Measurements from ENCODE around the gene CCDC170.

The CCDC170 gene

GRCh38 chr6:151618717-151619116 lies 124.9 kb downstream of the CCDC170 start:
- no peak for DNase-seq

DNA sequence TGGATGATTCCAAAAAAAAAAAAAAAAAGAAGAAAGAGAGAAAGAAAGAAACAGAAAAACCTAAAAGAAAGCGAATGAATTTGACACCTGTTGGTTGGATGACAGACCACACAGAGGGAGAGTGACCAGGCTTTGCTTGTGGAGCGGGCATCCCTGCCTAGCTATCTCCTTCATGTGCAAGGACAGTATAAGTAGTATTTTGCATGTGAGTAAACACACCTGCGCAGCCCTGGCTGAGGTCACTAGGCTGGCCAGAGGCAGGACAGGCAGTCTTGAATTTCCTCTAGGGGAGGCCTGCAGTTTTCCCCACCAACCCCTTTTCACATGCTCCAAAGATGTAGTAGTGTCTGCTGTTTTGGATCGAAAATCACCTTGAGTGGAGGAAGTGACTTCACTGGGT lies 126.4 kb downstream of the CCDC170 start:
- no peak for DNase-seq

DNA sequence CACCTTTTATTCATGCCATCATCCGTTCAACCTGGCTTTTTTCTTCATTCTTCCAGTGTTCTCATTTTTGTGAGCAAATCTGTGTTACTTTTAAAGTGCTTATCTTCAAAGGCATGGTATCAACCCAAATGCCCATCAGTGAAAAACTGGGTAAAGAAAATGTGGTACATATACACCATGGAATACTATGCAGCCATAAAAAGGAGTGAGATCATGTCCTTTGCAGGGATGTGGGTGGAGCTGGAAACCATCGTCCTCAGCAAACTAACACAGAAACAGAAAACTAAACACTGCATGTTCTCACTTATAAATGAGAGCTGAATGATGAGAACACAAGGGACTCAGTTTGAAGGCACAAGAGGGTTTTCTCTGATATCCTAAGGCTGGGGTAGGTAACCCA lies 130.3 kb downstream of the CCDC170 start:
- DNase-seq, result no peak

GRCh38 chr6:151624481-151624880 lies 130.7 kb downstream of the CCDC170 start:
- DNase-seq, result no peak

- DNase-seq, result no peak
Measured at GRCh38 chr6:151624900-151625536, 131.2 kb downstream of the CCDC170 start.

DNA sequence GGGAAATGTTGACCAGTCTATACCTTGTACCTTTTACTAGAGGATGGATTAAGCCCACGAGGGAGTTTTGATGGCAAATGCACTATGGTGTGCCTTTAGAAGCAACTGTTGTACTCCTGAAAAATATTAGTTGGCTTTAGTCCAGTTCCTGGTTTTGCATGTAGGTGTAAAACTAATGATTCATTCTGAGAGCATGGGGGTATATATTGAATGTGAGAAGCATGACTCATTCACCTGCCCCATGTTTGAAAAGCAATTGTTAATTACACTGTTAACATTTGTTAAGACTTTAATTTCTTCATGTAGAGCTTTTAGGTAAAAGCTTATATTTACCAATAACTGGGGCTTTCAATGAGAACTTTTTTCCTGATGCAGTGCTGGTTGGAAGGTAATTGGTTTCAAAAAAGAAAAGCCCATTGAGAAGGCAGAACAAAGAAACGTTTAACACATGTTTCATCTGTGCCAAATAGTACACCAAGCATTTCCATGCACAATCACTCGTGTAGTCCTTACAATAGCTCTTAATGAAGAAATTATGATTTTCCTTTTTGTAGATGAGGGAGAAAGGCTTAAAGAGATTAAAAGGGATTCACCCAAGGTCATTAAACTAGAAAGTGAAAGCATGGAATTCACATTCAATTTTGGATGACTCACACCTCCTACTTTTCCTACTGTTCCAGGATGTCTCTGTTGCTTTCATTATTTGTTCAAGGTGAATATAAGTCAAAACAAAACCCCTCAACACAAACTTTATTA lies 134.1 kb downstream of the CCDC170 start:
- no peak for DNase-seq

GRCh38 chr6:151629791-151630190 lies 136.0 kb downstream of the CCDC170 start:
- no peak for DNase-seq

GRCh38 chr6:151630387-151630786 lies 136.6 kb downstream of the CCDC170 start:
- no peak for DNase-seq

- DNase-seq, result no peak
Measured at GRCh38 chr6:151630991-151631655, 137.3 kb downstream of the CCDC170 start.

GRCh38 chr6:151632415-151632987 lies 138.7 kb downstream of the CCDC170 start:
- no peak for DNase-seq

GRCh38 chr6:151633526-151634335 lies 139.9 kb downstream of the CCDC170 start:
- DNase-seq, result no peak

- no peak for DNase-seq
Measured at GRCh38 chr6:151634336-151634720, 140.5 kb downstream of the CCDC170 start.

GRCh38 chr6:151635741-151636140 lies 141.9 kb downstream of the CCDC170 start:
- DNase-seq, result no peak

- DNase-seq, result no peak
Measured at GRCh38 chr6:151637814-151638213, 144.0 kb downstream of the CCDC170 start.

DNA sequence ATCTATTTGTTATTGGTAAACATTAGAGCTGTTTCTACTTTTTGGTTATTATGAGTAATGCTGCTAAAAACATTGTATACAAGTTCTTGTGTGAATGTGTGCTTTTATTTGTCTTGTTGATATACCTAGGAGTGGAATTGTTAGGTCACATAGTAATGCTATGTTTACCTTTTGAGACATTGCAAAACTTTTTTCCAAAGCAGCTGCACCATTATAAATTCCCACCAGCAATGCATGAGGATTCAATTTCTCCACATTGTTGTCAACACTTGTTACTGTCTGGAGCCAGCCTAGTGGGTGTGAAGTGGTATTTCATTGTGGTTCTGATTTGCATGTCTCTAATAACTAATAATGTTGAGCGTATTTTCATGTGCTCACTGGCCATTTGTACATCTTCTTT lies 145.9 kb downstream of the CCDC170 start:
- no peak for DNase-seq

GRCh38 chr6:151641028-151641427 lies 147.2 kb downstream of the CCDC170 start:
- DNase-seq, result no peak

GRCh38 chr6:151647976-151648639 lies 154.3 kb downstream of the CCDC170 start:
- no peak for DNase-seq

GRCh38 chr6:151649835-151650234 lies 156.0 kb downstream of the CCDC170 start:
- no peak for DNase-seq

DNA sequence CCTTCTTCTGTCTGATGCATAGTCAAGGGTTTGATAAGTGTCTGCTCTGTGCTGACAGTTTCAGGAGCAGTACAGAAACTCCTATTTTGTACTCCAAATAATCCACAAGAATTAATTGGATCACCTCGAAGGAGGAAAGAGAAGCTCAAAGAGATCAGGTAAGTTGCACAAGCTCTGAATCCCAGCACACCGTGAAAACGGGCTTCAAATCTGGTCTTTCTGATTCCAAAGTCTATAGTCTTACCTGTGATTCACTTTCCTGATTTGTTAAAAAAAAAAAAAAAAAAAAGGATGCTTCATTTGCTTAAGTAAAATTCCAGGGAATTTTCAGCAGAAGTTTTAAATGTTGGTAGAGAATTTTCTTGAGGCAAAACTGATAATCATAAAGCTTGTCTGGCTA lies 157.8 kb downstream of the CCDC170 start:
- DNase-seq, result no peak

DNA sequence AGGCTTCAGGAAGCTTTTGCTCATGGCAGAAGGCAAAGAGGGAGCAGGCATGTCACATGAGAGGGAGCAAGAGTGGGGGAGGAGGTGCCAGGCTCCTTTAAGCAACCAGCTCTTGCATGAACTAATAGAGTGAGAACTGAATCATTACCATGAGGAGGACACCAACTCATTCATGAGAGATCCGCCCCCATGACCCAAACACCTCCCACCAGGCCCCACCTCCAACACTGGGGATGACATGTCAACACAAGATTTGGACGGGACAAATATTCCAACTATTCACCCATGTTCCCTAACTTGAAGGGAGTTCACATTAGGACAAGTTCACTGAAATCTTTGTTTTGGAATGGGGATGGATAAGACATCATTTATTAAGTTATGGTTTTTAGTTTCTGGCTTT lies 158.5 kb downstream of the CCDC170 start:
- no peak for DNase-seq

- no peak for DNase-seq
Measured at GRCh38 chr6:151655099-151655498, 161.3 kb downstream of the CCDC170 start.

GRCh38 chr6:151656392-151656791 lies 162.6 kb downstream of the CCDC170 start:
- DNase-seq, result no peak
